ENCODE measurements around the gene PPARGC1A.

The PPARGC1A gene

DNA sequence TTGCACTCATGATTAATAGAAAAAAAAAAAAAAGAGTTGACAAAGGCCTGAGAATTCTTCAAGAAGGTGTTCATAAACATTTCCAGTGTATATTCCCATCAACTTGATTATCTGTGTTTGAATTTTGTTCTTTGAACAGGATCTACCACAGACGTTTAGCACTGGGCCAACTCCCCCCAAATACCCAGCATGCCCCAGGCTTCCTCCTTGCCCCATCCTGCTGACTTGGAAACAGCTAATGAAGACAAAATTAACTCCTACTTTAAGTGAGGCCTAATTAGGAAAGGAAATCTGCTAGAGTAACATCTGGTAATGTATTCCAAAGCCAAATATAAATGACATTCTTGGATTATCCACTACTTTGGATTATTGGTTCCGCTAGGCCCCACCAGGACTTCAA lies 52.5 kb downstream of the PPARGC1A start:
- no peak for DNase-seq

DNA sequence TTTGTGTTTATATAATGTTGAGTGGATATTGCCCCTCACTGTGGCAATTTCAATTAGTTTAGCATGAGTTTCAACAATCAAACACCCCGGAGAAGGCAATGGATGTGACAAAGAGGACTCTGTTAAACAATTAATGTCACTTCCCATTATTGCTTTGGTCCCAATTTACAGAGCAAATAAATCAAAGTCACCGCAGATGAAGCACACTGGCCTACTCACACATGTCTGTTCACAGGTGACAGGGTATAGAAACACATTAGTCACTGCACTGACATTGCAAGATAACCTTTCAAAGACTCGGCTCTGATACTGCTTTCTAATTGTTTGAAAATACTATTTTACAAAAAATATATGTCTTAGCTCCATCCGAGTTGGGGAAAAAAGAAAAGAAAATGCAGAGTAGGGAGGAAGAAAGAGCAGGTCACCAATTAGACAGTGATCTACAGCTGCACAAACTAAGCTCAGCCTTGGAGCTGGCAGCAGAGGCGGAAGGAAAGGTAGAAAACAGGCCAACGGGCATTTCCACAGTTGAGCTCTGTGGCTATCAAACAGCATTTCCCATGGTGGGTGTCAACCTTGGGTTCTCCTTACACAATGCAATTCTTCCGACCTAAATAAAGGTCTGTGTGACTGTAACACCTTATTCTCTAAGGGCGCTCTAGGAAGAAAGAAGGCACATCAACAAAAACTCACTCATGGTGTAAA lies 53.9 kb downstream of the PPARGC1A start:
- no peak for DNase-seq

DNA sequence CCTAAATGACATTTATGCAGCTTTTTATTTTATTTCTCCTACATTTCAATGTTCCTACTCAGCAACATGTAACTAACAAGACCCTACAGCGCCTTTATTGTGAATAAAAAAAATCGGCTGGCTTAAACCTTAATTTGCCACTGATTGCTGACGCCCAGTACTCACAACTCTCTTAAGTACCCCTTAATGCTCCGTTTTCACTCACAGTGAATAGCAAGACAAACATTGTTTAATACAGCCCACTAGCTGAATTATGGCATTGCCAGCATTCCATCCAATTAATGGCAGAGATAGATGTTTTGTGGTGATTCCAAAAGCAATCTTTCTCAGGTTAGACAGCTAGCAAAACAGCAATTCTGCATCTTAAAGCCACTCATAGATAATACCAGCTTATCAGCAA lies 61.1 kb downstream of the PPARGC1A start:
- no peak for DNase-seq

DNA sequence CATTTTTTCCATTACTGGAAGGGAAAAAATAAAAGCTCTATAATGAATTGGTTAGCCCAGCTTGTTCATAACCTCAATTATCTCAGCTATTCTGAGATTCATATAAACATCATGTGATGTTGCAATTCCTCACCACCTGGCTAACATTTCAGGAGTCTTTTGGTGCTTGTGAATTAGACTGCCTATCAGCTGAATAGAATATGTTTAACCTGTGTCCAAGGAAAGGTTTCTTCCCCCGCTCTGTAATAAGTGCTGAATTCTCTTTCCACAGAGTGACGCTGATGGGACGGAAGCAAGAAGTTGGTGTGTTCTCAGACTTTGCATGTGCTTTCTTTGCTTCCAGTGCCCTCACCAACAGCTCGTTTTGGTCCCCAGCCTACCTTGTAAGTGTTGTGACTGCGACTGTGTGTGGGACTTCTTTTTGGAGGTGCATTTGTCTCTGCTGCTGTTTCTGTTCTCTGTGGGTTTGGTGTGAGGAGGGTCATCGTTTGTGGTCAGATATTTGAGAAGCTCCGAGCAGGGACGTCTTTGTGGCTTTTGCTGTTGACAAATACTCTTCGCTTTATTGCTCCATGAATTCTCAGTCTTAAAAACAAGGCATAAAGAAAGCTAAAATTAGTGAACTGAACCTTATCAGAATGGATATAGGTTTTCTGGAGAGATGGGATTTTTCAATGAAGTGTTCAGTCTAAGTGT lies 61.7 kb downstream of the PPARGC1A start:
- DNase-seq: no peak

DNA sequence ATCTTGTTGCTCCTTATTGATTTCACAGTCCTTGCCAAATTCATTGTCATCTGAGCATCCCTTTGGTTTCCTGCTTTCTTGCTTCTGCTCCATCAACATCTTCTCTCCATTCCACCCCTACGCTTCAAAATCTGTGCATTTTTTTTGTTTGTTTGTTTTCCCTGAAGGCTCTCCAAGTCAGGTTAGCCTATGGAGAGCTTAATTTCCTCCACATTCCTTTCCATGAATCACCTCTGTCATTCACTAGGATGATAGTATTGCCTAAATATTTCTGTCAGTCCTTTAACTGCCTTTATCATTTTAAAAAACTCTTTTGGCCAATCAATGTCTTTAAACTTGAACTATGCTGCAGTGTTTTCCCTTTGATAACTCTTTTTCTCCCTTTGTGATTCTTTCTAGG lies 67.7 kb downstream of the PPARGC1A start:
- no peak for DNase-seq

DNA sequence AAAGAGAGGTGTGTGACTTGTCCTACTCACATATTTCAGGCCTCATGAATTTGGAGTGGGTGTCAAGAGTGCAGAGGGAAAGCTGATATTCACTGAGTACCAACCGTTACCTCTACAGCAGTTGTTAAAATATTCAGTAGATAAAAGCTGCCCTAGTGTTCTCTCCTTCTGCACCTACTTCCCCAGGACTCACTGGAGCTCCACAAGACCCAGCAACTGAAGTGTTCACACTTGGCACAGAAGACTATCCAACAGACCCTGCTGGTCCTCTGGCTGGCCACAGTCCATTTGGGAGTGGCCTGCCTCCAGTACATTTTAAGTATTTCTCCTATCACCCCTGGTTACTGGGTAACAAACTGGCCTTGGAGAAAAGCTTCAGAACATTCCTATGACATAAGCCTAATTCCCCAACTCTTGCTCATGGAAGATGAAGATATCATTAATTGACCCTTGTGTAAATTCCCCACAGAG lies 70.8 kb downstream of the PPARGC1A start:
- no peak for DNase-seq

DNA sequence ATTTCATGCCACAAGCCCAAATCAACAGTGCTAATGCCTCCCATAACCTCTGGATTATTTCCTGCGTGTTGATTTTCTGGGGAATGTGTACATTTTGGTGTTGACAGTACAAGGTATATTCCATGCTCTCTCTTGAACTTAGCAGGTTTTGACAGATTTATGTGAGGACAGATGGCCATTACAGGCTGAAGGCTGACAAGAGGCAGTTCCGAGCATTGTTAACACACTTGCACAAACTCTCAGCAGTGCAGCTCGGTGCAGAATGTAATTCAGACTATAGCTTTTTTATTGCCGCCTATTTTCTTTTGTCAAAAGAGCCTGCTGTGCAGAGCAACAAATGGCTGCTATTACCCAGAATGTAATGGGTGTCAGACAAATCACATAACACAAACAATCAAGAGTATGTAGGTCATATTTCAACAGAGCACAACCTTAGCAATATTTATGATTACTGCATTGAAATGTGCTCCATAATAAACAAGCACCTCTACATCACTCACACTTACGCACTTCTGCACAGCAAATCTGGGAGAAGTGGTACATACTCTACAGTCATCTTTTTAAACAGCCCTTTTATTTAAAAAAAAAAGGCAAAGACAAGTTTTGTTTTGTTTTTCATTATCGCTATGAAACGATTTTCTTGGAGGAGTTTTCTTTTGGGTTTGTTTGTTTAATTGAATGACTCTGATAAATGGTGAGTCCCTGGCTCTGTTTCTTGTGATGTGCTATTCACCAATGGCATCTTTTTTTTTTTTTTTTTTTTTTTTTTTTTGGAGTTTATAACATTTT lies 71.6 kb downstream of the PPARGC1A start:
- DNase-seq: no peak

DNA sequence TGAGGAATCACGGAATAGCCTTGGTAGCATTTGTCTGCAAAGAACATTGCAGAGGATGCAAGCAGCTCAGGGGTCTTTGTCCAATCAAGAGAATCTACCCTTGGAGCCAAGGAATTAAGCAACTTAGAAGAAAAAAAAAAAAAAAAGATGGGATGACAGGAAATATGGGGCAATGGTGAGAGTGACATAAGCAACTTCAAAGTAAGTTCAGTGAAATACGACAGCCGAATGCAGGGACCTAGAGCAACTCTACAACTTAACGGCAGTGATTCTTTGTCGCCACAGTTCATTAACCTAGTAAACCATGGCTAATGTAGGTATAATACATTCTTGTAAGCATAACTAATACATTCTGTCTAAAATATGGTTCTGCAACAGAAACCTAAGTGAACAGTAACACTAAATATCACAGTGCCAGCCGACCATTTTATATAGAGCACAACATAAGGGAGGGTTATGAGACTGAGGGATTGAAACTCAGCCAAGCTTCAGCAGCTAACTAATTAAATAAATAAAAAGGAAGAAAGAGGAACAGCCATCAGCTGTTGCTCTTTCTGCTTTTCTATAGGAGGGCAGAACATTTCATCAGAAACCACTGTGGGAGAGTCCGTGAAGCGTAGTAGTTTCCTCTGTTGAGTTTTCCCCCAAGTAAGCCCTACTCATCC lies 74.7 kb downstream of the PPARGC1A start:
- no peak for DNase-seq

DNA sequence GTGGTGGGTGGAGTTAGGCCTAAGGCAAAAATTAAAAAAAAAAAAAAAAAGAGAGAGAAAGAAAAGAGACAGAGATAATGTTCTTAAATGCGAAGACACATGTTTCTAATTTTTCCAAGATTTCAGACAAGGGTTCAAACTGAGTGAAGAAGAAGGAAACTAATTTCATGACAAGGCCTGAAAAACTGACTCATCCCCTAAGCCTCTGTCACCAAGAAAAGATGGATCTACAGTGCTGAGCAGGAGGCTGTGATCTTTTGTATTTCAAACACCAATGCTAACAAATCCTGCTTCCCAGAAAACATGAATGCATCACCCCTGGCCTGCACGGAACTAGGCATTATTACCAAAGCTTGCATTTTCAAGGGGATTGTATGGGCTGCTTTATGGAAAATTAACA lies 75.3 kb downstream of the PPARGC1A start:
- no peak for DNase-seq

DNA sequence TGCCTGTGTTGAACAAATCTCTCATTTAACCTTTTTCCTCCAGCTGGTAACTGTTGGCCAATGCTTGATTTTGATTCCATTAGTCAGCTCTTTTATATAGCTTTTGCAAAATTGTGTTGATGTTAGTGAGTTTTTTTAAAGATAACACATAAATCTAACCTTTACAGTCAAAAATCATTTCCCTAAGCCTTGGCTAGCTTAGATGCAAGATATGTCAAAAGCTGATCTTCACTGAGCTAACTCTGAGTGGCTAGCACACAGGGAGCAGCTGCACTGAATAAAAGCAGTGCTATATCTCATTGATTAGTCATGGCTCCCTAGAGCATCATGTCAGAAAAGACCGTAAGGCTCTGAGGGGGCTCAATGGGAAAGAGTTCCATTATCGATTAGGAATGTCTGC lies 78.7 kb downstream of the PPARGC1A start:
- no peak for DNase-seq

DNA sequence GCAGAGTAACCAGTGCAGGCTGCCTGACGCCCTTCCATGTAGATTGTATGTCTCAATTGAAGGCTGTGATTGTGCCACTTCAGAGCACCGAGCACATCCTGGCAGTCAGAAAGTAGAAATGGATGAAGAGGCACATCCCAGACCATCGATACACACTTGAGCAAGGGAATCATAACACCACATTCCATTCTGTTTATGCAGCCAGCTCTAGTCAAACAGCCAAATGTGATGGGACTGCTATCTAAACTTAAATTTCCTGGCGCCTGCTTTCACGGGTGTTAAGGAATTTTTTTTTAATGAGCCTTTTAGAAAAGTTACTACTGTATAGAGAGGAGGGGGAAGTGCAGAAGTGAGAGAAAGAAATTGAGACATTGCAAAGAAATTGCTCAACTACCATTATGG lies 84.4 kb downstream of the PPARGC1A start:
- no peak for DNase-seq

DNA sequence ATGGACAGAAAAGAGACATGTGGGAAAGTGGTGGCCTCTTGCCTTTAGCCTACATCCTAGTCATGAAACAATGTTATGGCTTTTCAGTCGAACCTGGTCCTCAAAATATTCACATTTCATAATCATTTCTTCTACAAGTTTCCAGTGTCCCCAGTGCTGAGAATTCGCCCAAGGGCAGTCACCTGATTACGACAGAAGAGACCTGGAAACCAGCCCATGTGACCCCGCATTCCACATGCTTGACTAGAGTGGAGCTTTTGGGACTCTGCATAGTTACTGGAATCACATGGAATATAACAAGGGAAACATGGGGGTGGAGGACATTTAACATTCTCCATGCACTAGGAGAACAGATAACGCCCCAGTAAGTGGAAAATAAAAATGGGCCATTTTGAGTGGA lies 100.1 kb downstream of the PPARGC1A start:
- DNase-seq: no peak

DNA sequence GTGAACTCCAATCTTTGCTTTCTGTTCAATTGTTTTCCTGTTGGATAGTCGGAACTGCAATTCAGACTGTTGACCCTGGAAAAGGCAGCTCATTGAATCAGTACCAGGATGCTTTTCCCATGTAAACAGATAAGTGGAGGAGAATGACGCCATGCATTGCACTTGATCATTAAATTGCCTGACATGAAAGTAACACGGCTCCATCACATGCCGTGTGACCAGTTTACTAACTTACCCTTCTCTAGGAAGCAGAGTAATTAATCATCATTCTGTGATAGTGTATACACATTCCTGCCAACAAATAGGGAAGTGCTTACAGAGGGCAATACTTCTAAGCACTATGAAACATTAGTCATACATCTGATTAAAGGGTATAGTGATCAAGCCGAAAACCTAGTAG lies 101.4 kb downstream of the PPARGC1A start:
- DNase-seq: no peak

DNA sequence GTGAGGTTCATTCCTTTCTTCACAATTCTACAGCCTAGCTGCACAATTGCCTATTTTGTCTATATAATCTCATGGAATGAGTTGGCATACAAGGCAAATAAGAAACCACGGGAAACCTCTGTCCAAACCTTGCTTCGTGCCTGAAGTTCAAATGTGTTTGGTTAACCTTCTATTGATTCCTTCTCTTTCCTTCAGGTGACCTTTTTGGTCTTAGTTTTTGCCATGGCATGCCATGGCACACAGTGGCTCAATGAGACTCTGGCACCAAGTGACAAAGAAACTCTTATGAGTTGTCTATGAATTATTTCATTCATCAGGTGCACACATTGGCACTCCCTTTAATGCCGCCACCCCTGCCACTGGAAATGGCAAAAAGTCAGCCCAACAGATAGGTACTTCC lies 101.8 kb downstream of the PPARGC1A start:
- DNase-seq: no peak

DNA sequence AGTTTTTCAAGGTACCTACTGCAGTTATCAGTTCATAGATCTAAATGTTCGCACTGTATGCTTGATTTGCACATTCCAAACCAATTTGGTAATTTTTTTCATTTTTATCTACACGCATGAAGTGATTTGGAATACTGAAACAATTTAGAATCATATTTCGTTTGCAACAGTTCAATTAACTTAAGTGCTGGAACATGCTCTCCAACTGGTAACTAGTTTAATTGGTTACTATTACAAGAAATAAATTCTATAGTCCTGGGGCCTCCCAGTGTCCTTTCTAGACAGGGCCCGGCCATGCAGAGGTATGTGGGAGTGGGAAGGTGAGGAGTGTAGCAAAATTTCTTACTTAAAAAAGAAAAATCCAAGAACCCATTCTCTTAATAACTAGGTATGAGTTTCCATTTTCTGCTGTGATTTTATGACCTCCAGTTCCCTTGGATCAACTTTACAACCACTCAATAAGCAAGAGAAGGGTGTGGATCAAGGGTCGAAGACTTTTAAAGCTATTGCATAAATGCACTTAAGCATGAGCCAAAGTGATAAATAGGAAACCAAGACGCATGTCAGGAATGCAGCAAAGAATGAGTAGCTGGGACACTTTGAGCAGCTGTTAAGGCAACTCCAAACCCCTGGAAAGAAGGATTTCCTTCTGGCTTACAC lies 106.9 kb downstream of the PPARGC1A start:
- no peak for DNase-seq

DNA sequence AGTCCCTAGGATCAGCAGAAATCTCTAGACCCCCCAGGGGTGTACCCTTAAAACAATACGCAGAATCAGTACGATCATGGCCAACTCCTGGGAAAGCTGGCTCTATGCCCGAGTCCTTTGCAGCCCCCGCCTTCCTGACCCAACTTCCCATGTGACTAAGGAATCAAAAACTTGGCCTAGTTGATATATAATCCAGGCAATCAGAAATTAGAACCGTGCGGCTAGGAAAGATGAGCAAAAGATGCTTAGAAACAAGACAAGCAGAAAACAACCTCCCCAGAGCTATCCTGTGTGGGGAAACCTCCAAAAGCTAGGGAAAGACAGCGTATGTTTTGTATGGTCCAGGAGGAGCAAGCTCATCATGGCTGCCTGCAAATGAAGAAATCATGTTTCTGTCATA lies 110.0 kb downstream of the PPARGC1A start:
- DNase-seq: no peak

DNA sequence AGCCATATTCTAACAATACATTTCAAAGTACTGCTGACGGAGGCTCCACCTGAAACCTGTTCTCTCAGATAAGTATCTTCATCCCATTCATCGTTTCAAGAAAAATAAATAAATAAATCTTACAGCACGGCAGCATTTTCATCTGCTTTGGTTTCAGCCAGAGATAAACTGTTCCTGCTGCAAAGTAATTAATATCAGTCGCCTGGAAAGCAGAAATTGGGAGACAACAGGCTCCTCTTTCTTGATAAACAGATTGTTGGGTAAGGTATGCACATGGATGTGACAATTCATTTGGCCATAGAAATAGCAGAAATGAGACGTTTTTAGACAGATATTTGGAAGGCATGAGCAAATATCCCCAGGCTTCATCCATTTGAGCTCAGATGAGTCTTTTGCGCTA lies 110.4 kb downstream of the PPARGC1A start:
- no peak for DNase-seq

DNA sequence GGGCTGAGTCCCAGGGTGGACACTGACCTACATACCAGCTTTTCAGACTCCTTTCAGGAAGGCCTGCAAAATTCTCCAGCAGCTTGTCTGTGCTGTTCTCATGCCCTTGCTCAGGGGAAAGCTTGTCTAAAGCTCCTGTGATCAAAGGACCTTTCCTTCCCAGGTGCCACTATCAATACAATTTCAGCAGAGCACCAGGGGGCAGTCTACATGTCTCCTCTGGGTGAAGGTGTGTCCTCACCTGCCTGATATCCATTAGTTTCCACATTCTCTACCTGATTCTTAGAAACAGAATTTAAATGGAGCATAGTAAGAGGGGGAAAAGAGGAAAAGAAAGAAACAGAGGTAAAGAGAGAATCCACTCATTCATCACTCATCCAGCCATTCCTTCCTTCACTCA lies 114.2 kb downstream of the PPARGC1A start:
- no peak for DNase-seq

DNA sequence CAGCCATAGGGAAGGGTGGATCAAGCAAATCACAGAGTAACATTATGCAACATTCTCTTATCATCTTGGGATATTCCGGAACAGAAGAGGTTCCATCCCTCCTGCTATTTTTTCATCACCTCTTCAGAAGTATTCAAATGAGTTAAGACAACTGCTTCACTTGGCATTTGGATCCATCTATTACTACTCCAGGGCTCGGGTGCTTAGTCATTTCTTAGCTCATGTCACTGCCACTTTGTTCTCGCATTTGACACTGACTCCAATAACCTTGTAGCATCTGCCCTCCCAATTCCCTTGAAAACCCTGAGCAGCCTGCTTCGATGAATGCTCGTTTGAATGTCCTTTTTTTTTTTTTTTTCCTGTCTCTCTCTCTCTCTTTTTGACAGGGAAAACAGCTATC lies 114.9 kb downstream of the PPARGC1A start:
- no peak for DNase-seq

DNA sequence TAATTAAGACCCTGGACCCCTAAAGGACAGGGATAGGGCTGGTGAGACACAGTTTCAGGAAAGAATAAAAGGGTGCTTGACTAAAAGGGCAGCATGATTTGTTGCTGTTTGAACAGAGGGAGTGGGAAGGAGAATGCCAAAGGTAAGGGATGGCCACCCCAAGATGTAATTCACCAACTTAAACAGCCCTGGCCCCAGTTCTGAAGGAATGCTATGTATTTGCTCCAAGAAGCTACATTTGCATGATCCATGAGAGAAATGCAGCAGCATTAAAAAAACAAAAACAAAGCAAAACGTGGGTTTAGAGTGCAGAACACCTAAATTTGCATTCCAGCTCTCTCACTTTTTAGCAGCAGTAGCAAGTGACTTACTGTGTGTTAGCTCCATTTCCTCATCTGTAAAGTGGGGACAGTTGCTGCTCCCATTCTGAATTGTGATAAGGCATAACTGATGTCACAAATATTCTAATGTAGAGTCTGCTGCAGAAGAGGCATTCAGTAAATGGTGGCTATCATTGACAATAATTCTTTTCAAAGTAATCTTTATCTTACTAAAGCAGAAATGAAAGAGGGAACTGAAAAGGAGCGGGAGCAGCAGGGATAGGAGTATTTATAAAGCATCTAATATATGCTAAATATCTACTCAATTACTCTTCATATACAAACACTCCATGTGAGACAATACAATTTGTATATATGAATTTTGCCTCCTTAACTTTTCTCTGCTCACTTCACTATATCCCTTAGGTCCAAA lies 115.8 kb downstream of the PPARGC1A start:
- DNase-seq: no peak

DNA sequence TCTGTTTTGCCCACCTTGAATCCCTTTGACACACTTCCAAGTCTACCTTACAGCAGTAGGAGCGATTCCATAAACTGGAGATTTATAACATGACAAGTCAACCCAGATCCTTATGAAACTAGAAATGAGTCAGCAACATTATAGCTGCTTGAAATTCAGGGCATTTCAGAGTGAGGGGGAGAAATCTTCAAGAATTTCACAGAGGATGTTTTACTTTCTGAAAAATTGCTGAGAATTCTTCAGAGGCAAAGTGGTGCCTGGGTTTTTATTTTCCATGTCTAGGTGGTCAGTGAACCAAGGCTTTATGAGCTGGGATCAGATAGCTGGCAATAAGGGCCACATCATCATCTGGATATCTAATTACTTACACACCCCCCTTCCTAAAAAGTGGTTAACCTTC lies 119.8 kb downstream of the PPARGC1A start:
- no peak for DNase-seq

DNA sequence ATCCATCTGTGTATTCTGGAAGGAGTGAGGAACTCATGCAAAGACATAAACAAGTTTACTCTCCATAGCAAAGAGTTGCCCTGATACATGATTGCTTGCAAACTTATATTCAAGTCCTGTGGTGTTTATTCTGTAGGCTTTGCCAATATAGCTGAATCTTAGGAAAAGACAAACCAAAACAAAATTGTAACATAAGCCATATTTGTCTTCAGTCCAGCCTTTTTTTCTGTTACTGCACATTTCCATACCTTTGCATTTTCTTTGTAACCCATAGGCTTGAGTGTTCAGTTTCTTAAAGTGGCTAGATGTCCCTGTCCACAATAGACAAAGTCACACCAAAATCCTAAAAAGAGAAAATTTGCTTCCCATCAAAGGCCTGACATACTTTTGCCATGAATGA lies 120.4 kb downstream of the PPARGC1A start:
- no peak for DNase-seq
